CD4-positive, alpha-beta T cell (primary cell): ENCODE measurements around the gene IL1RL2. TPM values are rescaled to one million over a fixed set of nuclear protein-coding genes. Genes with fewer than 3 reads are reported as not detected.

Source experiments
- ATAC-seq: fragments of 200-7000 bp; cut with Tn5 transposase; one replicate; pipeline ENCODE4 v1.10.0; 2022; ENCODE audit warnings: mild to moderate bottlenecking; ENCODE audit not compliant: poor library complexity
- CTCF ChIA-PET: fragments of 350-600 bp; sonication (Branson Sonifier 250); formaldehyde crosslinking; loops from one replicate; lab custom pipeline; 2021; ENCODE audit warnings: antibody characterized with exemption, inconsistent platforms; lab: Charles Lee
- POLR2A ChIA-PET: fragments of 350-600 bp; sonication (Branson Sonifier 250); formaldehyde crosslinking; loops from one replicate; lab custom pipeline; 2021; ENCODE audit warnings: antibody characterized with exemption, inconsistent platforms; lab: Charles Lee
- DNase-seq, 14 experiments: peaks; one replicate each; pipeline ENCODE4 v3.0.0-alpha.2; 2013 to 2020; ENCODE audit warnings: mixed read lengths in 2 of 14
- H3K27ac ChIP-seq, 2 donors: one replicate each; pipeline versions ENCODE4 v1.5.1 to v1.7.0; 2013; ENCODE audit warnings: low read length in 2 of 2, low read depth in 1 of 2, mild to moderate bottlenecking in 1 of 2
- H3K27me3 ChIP-seq, 2 experiments: 1 replicate in 1 of 2; 2 replicates in 1 of 2; pipeline versions ENCODE4 v1.6.1 to v1.7.0; 2013; ENCODE audit warnings: low read length in 2 of 2, control low read depth in 1 of 2, mild to moderate bottlenecking in 1 of 2, moderate library complexity in 1 of 2; ENCODE audit not compliant: insufficient read depth in 2 of 2, control insufficient read depth in 1 of 2
- H3K36me3 ChIP-seq: one replicate; pipeline ENCODE4 v1.6.1; 2013; ENCODE audit warnings: low read length, control low read depth; ENCODE audit not compliant: insufficient read depth
- H3K4me1 ChIP-seq: one replicate; pipeline ENCODE4 v1.6.1; 2013; ENCODE audit warnings: low read length, control low read depth; ENCODE audit not compliant: insufficient read depth
- H3K4me3 ChIP-seq: one replicate; pipeline ENCODE4 v1.5.1; 2013; ENCODE audit warnings: mild to moderate bottlenecking, low read length, moderate library complexity
- H3K9me3 ChIP-seq, 2 experiments: 1 replicate in 1 of 2; 2 replicates in 1 of 2; pipeline versions ENCODE4 v1.6.1 to v1.7.0; 2013; ENCODE audit warnings: low read length in 2 of 2, mild to moderate bottlenecking in 2 of 2, control low read depth in 1 of 2, moderate library complexity in 1 of 2; ENCODE audit not compliant: control insufficient read depth in 1 of 2, insufficient read depth in 1 of 2
- H3K27ac Mint-ChIP-seq: one replicate; pipeline ENCODE4 v1.8.0; 2020; ENCODE audit warnings: mixed read lengths
- H3K27me3 Mint-ChIP-seq: one replicate; pipeline ENCODE4 v1.8.0; 2021; ENCODE audit warnings: mixed read lengths
- H3K36me3 Mint-ChIP-seq: one replicate; pipeline ENCODE4 v1.8.0; 2021; ENCODE audit warnings: low read depth, mixed read lengths
- H3K4me1 Mint-ChIP-seq: one replicate; pipeline ENCODE4 v1.8.0; 2021; ENCODE audit warnings: low read depth, mixed read lengths
- H3K4me3 Mint-ChIP-seq: one replicate; pipeline ENCODE4 v1.8.0; 2020; ENCODE audit warnings: mild to moderate bottlenecking, mixed read lengths
- H3K9me3 Mint-ChIP-seq: one replicate; pipeline ENCODE4 v1.8.0; 2020; ENCODE audit warnings: mixed read lengths
- intact Hi-C, 2 experiments: fragments of 100-400 bp; cut with DNase I in 1 of 2; cut with micrococcal nuclease in 1 of 2; formaldehyde crosslinking; loops; one replicate each; pipeline versions ENCODE4 v1.15.1 to v1.9.0; 2023 to 2025; cut with DNase I, micrococcal nuclease
- total RNA-seq, 174 experiments: library from RNA in 2 of 174; stranded (reverse) in 2 of 174; gene quantifications; one replicate each; pipeline ENCODE4 v1.2.3 and lab custom pipeline; 2021 to 2026
- TF ChIP-seq, protein P1 (sequence below): fragments of 200-600 bp; IDR thresholded peaks from one replicate; pipeline ENCODE4 v1.8.0; 2022; ENCODE audit warnings: antibody characterized with exemption, mild to moderate bottlenecking

Gene IL1RL2
- total RNA-seq, 2 experiments from 2014 or later = not detected

DNA sequence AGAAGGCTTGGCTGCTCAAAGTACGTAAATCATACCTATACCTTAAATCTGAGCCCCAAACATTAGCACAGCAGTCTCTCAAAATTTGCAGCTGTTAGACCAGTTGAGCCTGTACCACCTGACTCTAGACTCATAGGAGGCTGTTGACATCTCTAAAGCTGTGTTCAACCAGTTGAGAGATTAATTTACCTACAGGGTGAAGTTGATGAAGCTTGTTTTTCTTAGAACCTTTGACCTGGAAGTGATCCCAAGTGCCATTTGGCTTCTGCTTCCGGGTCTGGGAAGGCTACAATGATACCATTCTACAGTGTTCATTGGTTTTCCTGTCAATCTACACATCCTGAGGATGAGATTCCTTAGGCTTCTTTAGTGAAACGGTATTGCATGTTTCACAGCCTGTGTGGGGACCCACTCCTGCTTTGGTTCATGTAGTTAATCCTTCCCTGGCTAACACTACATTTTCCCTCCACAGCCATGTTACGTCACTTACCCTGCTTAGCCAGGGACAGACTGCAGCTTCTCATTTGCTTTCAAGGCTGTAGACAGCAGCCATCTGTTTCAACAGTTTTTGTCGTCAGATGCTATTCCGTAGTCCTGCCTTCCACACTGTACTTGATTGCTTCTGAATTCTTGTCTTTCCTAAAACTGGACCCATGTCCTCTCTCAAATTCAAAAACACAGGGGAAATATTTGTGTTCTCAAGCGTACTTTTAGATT, 4.7 kb upstream of the IL1RL2 start:
- Mint-ChIP-seq H3K27ac (no peak overlapping the region), H3K4me1 (peaks cover 5% of the 10 kb centered on the region), H3K27me3 (peaks cover 38% of the 10 kb centered on the region), H3K4me3 (no peak overlapping the region), H3K36me3 (no peaks in the 10 kb centered on the region), H3K9me3 (no peaks in the 10 kb centered on the region)
- no peak overlapping the region for H3K4me3 ChIP-seq
- ChIA-PET CTCF (no interaction called here), POLR2A (no interaction called here)
- no peak overlapping the region for H3K27ac ChIP-seq
- peaks cover 3% of the 10 kb centered on the region for H3K4me1 ChIP-seq
- H3K9me3 ChIP-seq = peaks cover 0 to 4% of the 10 kb centered on the region in 2 experiments
- DNase-seq = no peak
- intact Hi-C loops = no loop called here
- TF ChIP-seq, protein P1, sequence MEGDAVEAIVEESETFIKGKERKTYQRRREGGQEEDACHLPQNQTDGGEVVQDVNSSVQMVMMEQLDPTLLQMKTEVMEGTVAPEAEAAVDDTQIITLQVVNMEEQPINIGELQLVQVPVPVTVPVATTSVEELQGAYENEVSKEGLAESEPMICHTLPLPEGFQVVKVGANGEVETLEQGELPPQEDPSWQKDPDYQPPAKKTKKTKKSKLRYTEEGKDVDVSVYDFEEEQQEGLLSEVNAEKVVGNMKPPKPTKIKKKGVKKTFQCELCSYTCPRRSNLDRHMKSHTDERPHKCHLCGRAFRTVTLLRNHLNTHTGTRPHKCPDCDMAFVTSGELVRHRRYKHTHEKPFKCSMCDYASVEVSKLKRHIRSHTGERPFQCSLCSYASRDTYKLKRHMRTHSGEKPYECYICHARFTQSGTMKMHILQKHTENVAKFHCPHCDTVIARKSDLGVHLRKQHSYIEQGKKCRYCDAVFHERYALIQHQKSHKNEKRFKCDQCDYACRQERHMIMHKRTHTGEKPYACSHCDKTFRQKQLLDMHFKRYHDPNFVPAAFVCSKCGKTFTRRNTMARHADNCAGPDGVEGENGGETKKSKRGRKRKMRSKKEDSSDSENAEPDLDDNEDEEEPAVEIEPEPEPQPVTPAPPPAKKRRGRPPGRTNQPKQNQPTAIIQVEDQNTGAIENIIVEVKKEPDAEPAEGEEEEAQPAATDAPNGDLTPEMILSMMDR = no peak
- no peak for ATAC-seq
- no peaks in the 10 kb centered on the region for H3K36me3 ChIP-seq
- no peaks in the 10 kb centered on the region for H3K27me3 ChIP-seq

DNA sequence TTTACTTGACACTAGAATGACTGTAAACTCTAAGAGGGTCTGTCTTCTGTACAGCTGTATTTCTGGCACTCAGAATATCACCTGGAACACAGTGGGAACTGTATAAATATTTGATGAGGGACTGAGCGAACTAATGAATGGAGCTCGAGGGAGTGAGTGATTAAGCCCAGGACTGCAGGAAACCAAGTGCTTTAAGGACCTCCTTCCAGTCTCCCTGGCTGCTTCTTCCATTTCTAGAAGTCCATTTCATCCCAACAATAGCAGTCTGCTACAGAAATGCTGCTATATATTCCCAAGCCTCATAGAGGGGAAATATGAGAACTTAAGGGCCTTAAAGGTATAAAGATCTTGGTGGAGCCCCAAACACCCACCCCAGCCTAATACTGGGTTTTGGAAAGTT, 2.8 kb upstream of the IL1RL2 start:
- Mint-ChIP-seq H3K27ac (no peak overlapping the region), H3K27me3 (peaks cover 43% of the 10 kb centered on the region), H3K9me3 (no peaks in the 10 kb centered on the region), H3K4me3 (no peak overlapping the region), H3K36me3 (no peaks in the 10 kb centered on the region), H3K4me1 (peaks cover 11% of the 10 kb centered on the region)
- no peak overlapping the region for H3K27ac ChIP-seq
- no peaks in the 10 kb centered on the region for H3K36me3 ChIP-seq
- H3K27me3 ChIP-seq = no peaks in the 10 kb centered on the region
- no peak for ATAC-seq
- intact Hi-C loops = no loop called here
- no peak overlapping the region for H3K4me3 ChIP-seq
- no peak for DNase-seq
- peaks cover 0 to 6% of the 10 kb centered on the region in 2 experiments for H3K9me3 ChIP-seq
- POLR2A ChIA-PET = no interaction called here
- TF ChIP-seq, protein P1 = no peak
- peaks cover 14% of the 10 kb centered on the region for H3K4me1 ChIP-seq
- CTCF ChIA-PET = no interaction called here

DNA sequence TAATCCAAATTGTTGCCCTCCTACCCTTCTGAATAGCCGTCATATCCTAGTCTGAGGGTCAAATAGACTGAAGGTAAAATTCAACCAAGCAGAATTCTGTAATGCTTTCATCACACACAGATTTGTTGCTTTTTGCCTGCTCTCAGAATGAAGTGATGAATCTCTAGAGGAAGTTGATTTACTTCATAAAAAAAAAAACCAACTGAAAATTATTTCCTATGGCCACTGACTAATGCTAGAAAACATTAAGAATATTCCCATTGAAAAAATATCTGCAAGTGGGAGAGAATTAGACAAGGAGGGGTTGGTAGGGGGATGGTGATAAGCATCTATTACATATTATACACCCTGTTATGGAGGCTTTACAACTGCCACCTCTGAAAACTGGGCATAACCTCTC, 2.3 kb upstream of the IL1RL2 start:
- DNase-seq (no peak), ATAC-seq (no peak)
- H3K4me1 Mint-ChIP-seq = peaks cover 11% of the 10 kb centered on the region
- H3K27ac Mint-ChIP-seq = no peak overlapping the region
- intact Hi-C loops = no loop called here
- H3K36me3 ChIP-seq = no peaks in the 10 kb centered on the region
- TF ChIP-seq, protein P1 = no peak
- H3K9me3 ChIP-seq = peaks cover 0 to 6% of the 10 kb centered on the region in 2 experiments
- no peak overlapping the region for H3K4me3 Mint-ChIP-seq
- H3K27me3 Mint-ChIP-seq = peaks cover 43% of the 10 kb centered on the region
- no peaks in the 10 kb centered on the region for H3K36me3 Mint-ChIP-seq
- H3K4me1 ChIP-seq = peaks cover 14% of the 10 kb centered on the region
- no peaks in the 10 kb centered on the region for H3K27me3 ChIP-seq
- ChIA-PET CTCF (interaction anchor here (2.0 kb wide), 1 partner anchor 56 kb away, joined by 7 read pairs; no protein-coding TSS in a partner anchor), POLR2A (no interaction called here)
- no peak overlapping the region for H3K27ac ChIP-seq
- H3K9me3 Mint-ChIP-seq = no peaks in the 10 kb centered on the region
- H3K4me3 ChIP-seq = no peak overlapping the region
